ENCODE data around the gene C2orf72. TPM values are rescaled to one million over a fixed set of nuclear protein-coding genes. Genes with fewer than 3 reads are reported as not detected.

C2orf72 gene
- total and polyA plus RNA-seq, 2 of the 4 experiments (the other 2 are of a cell fraction), result 0.09 to 0.18 TPM

- H3K27ac ChIP-seq (ENCODE audit: insufficient read depth, low read length), result no peak overlapping the region
- no TSS peak for BruUV-seq (replicated peaks)
- no peak overlapping the region for H3K23ac ChIP-seq (ENCODE audit: low read depth, low read length)
- no peak overlapping the region for H4K91ac ChIP-seq (ENCODE audit: insufficient read depth, low read depth, low read length)
- H2AK5ac ChIP-seq (ENCODE audit: low read depth, low read length), result no peak overlapping the region
- ChIA-PET POLR2A (ENCODE audit: unreplicated experiment) (no interaction called here), CTCF (no interaction called here)
- H3K14ac ChIP-seq (replicated peaks; ENCODE audit: low read depth, low read length), result no peak overlapping the region
- no peak overlapping the region for H4K8ac ChIP-seq (ENCODE audit: low read depth in 2 of 2, low read length in 2 of 2)
- no peak overlapping the region for H3K4me2 ChIP-seq (ENCODE audit: low read depth, low read length)
- no peak overlapping the region for H4K5ac ChIP-seq (ENCODE audit: low read depth, low read length)
- H3K9me3 ChIP-seq (ENCODE audit: control insufficient read depth, insufficient read depth, low read length), result no peaks in the 10 kb centered on the region; the same call in 1 of the 2 replicates
- no peaks in the 10 kb centered on the region for H4K20me1 ChIP-seq (ENCODE audit: insufficient read depth, low read length)
- H2BK15ac ChIP-seq (ENCODE audit: low read depth, low read length), result no peak overlapping the region
- H3K4ac ChIP-seq (ENCODE audit: low read depth, low read length), result no peak overlapping the region
- no peaks in the 10 kb centered on the region for H3K4me1 ChIP-seq (ENCODE audit: control insufficient read depth, insufficient read depth, low read length)
- no peak overlapping the region for H3K9ac ChIP-seq (ENCODE audit: low read depth, low read length)
- H3K9me1 ChIP-seq (ENCODE audit: insufficient read depth, low read length), result no peaks in the 10 kb centered on the region
- no peak overlapping the region for H3K18ac ChIP-seq (ENCODE audit: low read depth, low read length)
- H3K79me1 ChIP-seq (ENCODE audit: low read depth in 1 of 2, low read length in 2 of 2), result no peaks in the 10 kb centered on the region
- no peak overlapping the region for H2BK5ac ChIP-seq (ENCODE audit: low read depth, low read length, poor library complexity, severe bottlenecking)
- H3K36me3 ChIP-seq (ENCODE audit: control insufficient read depth, insufficient read depth, low read length), result no peaks in the 10 kb centered on the region
- H2BK120ac ChIP-seq (ENCODE audit: low read depth, low read length), result no peak overlapping the region
- no peak overlapping the region for H3K56ac ChIP-seq (ENCODE audit: extremely low read depth, insufficient read depth, low read length)
- no CpG with 5 or more reads among the region's 2 CpGs for WGBS, 2 experiments (ENCODE audit: extremely low coverage in 2 of 2, insufficient read length in 1 of 2)
- no peak for DNase-seq
- ATAC-seq (ENCODE audit: low read depth), result no peak
- no peak overlapping the region for H2BK20ac ChIP-seq (ENCODE audit: low read depth, low read length)
- dilution Hi-C loops (cut with HindIII; ENCODE audit: low sequenced_read_pairs, unreplicated experiment) (no loop called here), in situ Hi-C loops (cut with MboI; ENCODE audit: low sequenced_read_pairs) (no loop called here), intact Hi-C loops (cut with micrococcal nuclease) (no loop called here)
- H3K27me3 ChIP-seq (ENCODE audit: control insufficient read depth, insufficient read depth, low read length), result peaks cover 41% of the 10 kb centered on the region
- no peak overlapping the region for H3K4me3 ChIP-seq (ENCODE audit: insufficient read depth, low read depth, low read length)
- no peak overlapping the region for H2AK9ac ChIP-seq (replicated peaks; ENCODE audit: low read depth, low read length, poor library complexity)
- no peak overlapping the region for H2AFZ ChIP-seq (replicated peaks; ENCODE audit: low read length, poor library complexity)
- TF ChIP-seq RFX5 (IDR thresholded peaks at IDR 0.05; ENCODE audit: low read depth, low read length) (no peak), CHD1 (IDR thresholded peaks at IDR 0.05; ENCODE audit: low read depth, low read length) (no peak), NFE2L2 (IDR thresholded peaks at IDR 0.05; ENCODE audit: low read depth, low read length) (no peak), RAD21 (IDR thresholded peaks at IDR 0.05; ENCODE audit: low read length) (no peak), USF2 (IDR thresholded peaks at IDR 0.05; ENCODE audit: low read depth, low read length) (no peak)
Observed at GRCh38 chr2:230998882-230999281, 38.4 kb upstream of the C2orf72 start.

Measured in IMR-90 (cell line).